H54 (cell line): ENCODE measurements around the gene PGAP6.
"Not testable (repeated sequence)": the region's sequence is repeated elsewhere in the genome, so short reads cannot be mapped to it uniquely, and the experiment has no call there.

Source experiments
- DNase-seq: peaks from one replicate; pipeline ENCODE4 v3.0.0; 2011; ENCODE audit warnings: low spot score, mixed read lengths; ENCODE audit not compliant: insufficient read length
- FAIRE-seq: peaks from 3 replicates; lab custom pipeline; 2011; peaks lifted over from hg19 to GRCh38; lab: Jason Lieb, UNC
- POLR2A ChIP-seq: IDR thresholded peaks from 2 replicates; pipeline ENCODE4 v1.6.1; 2011; ENCODE audit warnings: low read depth, mild to moderate bottlenecking, low read length

Gene PGAP6

DNA sequence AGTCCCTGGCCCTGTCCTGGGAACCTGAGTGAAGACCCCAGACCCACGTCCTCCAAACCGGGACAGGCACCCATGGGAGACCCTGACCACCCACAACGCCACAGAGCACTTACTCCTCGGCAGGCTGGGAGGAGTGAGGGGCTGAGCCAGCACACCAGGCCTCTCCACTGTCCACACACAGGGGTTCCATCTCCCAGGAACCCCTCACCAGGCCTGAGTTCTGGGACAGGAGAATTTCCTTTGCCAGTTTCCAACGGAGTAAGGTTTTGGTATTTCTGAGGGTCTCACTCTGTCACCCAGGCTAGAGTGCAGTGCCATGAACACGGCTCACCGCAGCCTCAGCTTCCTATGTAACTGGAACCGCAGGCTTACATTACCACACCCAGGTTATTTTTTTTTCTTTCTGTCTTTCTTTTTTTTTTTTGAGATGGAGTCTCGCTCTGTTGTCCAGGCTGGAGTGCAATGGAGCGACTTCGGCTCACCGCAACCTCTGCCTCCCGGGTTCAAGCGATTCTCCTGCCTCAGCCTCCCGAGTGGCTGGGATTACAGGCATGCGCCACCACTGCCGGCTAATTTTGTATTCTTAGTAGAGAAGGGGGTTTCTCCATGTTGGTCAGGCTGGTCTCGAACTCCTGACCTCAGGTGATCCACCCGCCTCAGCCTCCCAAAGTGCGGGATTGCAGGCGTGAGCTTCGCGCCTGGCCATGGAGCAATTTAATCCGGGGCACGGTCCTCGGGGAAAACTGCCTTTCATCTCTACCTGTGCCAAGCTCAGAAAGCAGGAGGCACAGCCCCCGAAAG lies 1.6 kb downstream of the PGAP6 start:
- no peak for FAIRE-seq
- DNase-seq = no peak
- no peak for TF ChIP-seq POLR2A

DNA sequence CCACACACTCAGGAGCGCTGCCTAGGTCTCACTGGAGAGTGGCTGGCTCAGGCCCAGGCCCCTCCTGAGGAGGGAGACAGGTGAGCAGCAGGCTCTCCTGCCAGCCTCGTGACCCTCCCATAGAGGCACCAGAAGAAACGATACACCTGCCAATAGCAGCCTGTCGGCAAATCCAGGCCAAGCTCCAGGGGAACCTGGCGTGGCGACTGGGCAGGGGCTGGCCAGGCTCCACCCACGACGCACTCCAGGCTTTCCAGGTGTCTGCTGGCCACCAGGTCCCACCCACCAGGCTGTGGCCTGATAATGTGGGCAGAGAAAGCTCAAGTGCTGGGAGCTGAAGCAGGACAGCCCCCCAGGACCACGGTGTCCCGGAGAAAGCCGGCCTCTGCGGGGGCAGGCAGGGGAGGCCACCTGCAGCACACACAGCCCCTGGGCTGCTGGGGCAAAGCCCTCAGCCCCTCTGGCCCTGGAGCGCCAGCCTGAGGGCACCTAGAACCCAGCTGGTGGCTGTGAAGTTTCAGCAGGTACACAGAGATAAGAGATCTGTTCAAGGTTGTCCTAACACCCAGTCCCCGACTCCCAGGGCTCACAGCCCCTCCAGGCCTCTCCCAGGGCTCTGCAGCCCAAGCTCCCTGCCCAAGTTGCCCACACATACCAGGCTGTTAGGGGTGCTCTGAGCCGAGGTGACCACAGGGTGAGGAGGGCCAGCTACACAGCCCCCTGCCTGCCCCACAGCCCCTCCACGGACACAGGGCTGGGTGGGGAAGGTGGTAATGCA lies 2.4 kb downstream of the PGAP6 start:
- no peak for FAIRE-seq
- DNase-seq = no peak

DNA sequence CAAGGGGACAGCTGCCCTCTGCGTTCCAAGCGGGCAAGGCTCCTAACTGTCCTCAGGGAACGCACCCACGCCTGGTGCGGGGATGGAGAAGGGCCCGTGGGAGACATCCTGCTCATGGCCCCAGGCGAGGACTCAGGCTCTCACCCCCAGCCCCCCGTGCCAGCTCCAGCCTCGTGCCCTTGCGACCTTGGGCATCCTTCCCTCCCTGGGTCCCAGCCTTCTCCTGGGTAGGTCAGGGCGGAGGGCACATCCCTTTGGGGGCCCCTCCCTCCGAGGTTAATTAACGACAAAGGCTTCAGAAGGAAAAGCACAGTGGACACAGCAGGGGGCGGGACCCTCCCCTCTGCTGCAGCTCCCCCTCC lies 3.0 kb downstream of the PGAP6 start:
- DNase-seq = no peak
- no peak for FAIRE-seq
- no peak for TF ChIP-seq POLR2A

More for the DNA sequence above, 2.4 kb downstream of the PGAP6 start:
- no peak for TF ChIP-seq POLR2A

DNA sequence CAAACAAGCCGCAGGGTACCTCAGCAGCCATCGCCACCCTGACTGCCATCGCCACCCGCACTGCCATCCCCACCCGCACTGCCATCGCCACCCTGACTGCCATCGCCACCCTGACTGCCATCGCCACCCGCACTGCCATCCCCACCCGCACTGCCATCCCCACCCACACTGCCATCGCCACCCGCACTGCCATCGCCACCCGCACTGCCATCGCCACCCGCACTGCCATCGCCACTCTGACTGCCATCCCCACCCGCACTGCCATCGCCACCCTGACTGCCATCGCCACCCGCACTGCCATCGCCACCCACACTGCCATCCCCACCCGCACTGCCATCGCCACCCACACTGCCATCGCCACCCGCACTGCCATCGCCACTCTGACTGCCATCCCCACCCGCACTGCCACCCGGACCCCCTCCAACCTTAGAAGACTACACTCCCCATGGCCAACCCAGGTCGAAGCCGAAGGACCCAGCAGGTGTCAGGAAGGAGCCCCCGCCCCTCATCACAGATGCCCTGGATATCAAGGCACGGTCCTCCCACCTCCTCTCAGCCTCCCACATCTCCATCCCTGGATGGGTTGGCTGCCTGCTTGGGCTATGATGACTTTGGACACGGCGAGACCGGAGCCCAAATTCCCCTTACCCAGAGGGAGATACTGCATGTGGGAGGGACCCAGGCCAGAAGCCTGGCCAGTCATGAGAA lies 3.5 kb downstream of the PGAP6 start:
- not testable (repeated sequence) for FAIRE-seq, DNase-seq

DNA sequence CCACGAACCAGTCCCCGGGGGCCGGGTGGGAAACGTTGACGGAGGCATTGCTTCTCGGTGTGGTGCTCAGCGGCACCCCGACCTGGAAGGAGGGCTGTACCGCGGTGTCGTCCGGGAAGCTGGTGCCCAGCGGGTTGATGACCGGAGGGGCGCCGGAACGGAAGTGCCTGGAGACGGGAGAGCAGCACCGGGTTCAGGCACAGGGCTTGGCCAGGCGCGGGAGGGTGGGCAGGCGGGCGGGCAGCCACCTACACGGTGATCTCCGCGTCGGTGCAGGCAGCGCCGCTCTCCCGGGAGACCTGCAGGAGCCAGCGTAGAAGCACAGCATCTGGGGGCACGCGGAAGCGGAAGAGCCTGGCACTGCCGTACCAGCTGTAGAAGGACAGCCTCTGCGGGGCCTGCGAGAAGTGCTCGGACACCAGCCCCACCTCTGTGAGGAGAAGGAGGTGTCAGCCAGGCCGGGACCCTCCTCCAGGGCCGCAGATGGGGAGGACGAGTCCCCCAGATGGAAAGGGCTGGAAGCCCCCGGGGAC lies 4.3 kb downstream of the PGAP6 start:
- DNase-seq (no peak), FAIRE-seq (no peak)
- TF ChIP-seq POLR2A = no peak

DNA sequence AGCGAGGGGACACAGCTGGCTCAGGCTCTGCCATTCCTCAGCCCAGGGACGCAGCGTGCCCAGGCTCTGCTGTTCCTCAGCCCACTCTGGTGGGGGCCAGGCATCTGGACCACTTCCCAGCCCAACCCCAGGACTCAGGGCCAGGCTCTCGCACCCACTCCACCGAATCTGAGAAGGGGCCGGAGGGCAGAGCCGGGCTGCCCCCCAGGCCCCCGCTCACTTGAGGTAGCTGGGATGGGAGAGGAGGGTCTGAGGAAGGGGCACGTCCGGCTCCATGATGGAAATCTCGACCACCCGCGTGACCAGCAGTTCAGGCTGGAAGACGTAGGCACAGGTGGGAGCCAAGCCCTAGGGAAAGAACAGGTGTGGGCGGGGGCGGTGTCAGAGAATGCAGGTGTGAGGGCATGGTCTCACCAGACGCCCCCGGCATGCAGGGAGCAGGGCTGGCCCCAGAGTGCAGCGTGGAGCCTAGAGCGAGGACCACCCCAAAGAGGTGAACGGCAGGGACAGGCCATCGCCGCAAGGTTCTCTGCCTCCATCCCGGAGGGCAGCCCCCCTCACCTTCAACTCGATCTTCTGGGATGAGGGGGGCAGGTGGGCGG lies 4.9 kb downstream of the PGAP6 start:
- DNase-seq = no peak
- FAIRE-seq = no peak
- TF ChIP-seq POLR2A = no peak

DNA sequence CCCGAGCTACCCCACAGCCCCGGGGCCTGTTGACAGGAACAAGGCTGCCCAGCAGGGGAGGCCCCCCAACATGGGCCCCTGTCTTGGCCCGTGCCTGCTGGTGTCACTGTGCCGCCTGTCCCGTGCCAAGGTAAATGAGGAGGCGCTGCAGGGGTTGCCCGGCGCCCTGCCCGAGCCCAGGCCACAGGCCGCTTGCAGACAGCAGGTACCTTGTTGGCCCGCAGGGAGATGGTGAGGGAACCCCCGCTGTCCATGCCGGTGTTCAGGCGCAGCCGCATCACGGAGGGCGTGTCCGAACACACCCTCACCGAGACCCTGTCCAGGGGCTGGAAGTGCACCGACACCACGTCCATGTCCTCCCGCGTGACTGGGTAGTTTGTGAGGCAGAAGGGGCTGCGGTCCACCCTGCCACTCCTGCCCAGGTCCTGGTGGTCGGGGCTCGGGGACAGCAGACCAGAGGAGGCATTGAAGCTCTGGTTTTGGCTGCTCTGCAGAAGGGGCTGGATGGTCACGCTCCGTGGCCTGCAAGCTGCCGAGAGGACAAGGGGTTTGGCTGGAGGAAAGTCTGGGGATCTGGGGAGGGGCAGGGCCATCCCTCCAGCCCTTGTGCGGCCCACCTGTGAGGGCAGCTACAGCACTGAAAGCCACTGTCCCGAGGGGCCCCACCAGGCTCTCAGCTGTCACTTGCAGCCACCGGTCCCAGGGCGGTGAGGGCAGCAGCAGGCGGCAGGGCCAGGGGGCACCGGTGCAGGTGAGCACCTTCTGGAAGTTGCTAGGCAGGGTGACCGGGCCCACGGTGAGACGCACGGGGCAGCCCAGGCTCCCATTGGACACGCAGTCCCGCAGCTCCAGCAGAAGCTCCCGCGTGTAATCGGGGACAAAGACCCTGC lies 5.6 kb downstream of the PGAP6 start:
- FAIRE-seq (no peak), DNase-seq (no peak)
- TF ChIP-seq POLR2A = no peak

DNA sequence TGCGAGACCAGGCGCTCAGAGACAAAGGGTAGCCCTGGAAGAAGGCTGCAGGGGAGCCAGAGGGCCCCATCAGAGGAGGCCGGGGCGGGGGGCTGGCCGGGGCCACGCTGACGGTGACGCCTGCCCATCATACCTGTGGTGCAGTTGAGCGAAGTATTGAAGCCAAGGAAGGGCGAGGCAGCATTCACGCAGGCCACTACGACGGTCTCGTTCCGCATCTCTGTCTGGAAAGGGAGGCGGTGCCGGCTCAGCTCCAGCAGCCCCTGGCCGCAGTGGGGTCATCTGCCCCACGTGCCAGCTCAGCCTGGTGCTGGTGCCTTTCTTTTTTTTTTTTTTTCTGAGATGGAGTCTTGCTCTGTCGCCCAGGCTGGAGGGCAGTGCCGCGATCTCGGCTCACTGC lies 6.6 kb downstream of the PGAP6 start:
- FAIRE-seq (no peak), DNase-seq (no peak)
- TF ChIP-seq POLR2A = no peak

DNA sequence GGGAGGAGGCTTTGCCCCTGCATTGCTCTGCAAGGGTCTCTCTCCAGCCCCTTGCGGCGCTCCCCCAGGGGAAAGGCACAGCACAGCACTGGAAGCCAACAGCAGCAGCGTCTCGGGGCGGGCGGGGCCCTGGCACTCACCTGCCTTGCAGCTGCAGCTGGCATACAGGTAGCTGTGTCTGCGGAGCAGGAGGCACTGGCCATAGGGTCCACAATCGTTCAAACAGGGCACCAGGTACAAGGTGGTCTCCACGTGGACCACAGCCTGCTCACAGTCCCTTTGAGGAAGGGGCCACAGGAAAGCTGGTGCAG lies 7.2 kb downstream of the PGAP6 start:
- DNase-seq = no peak
- FAIRE-seq = no peak
- no peak for TF ChIP-seq POLR2A

DNA sequence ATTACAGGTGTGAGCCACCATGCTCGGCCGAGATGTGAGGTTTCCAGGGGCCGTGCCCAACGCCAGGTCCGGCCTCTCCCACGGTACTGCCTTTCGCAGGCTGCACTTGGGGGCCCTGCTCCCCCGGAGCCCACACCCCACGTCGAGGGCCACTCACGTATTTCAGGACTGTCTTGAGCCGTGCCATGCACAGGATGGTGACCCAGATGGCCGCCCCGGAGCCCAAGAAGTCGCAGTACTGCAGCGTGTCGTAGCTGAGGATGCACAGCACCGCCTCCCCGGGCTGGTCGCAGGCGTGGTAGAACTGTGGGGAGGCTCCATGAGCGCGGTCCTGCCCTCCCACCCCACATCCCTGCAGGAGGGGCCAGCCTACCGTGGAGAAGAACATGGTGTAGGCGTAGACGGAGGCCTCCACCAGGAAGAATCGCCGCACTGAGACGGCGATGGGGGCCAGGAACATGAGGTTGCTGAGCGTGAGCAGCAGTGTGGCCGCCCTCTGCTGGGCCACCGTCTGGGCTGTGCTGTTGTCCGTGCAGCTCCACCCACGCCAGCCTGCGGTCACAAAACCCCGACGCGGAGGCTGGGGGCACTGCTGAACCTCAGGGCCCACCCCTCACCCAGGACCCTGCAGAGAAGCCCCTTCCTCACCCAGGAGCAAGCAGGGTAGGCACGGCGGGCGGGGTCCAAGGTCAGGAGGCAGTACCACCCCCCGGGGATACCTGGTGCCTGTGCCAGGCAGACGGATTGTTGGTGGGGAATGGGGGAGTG lies 7.7 kb downstream of the PGAP6 start:
- TF ChIP-seq POLR2A = no peak
- FAIRE-seq (no peak), DNase-seq (no peak)

DNA sequence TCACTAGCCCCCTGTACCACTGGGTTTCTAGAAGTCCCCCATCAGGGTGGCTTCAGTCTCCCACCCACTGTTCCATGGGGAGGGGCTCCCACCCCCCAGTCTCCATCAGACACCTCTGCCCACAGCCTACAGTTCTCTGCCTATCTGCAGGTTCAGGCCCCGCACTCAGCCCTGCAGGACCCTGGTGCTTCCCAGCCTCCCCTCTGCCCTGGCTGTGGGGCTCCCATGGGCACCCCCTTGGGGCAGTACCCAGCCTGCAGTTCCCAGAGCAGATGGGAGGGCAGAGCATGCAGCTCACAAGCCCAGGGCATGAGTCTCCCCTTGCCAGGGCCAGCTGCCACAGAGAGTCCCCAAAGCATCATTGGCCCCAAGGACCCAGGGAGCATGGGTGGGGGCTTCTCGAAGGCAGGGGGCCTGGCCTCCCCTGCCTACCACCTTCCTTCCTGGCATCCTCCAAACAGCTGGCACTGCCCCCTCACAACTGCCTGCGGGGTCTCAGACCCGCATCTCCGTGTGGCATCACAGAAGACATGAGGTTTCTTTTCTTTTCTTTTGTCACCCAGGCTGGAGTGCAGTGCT lies 8.7 kb downstream of the PGAP6 start:
- DNase-seq (no peak), FAIRE-seq (no peak)
- TF ChIP-seq POLR2A = no peak
